ENCODE data around the gene CCNA2.
A peak's percentile ranks its signal among the peaks of the same experiment; 100 is the strongest.

CCNA2 gene

DNA sequence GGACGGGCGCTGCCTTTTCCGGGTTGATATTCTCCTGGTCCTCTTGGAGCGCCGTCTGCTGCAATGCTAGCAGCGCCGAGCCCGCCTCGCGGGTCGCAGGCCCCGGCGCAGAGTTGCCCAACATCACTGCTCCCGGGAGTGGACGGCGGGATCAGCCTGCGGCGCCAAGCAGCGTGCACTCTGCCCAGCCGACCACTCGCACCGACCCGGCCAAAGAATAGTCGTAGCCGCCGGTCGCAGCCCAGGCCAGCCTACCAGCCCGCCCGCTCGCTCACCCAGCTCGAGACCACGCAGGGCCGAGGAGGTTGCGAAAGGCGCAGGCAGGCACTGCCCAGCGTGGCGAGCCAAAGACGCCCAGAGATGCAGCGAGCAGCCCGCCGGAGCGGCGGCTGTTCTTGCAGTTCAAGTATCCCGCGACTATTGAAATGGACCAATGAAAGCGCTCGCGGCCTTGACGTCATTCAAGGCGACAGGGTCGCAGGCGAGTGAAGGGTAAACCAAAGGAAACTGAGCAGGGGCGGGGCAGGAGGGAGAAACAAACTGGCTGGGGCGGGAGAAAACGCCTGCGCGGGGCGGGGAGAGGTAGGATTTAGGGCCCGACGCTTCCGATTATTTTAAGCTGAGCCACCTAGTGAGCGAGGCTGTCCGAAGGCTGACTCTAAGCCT lies at the start of gene CCNA2:
Gene CCNA2 (minus strand): TSS at position 379 of the 666 bp plus-strand sequence. CDS start 255 bp downstream, at position 124.
- DNase-seq (ENCODE audit: low read depth in 1 of 2, low spot score in 1 of 2): peak; percentile 91 to 95

DNA sequence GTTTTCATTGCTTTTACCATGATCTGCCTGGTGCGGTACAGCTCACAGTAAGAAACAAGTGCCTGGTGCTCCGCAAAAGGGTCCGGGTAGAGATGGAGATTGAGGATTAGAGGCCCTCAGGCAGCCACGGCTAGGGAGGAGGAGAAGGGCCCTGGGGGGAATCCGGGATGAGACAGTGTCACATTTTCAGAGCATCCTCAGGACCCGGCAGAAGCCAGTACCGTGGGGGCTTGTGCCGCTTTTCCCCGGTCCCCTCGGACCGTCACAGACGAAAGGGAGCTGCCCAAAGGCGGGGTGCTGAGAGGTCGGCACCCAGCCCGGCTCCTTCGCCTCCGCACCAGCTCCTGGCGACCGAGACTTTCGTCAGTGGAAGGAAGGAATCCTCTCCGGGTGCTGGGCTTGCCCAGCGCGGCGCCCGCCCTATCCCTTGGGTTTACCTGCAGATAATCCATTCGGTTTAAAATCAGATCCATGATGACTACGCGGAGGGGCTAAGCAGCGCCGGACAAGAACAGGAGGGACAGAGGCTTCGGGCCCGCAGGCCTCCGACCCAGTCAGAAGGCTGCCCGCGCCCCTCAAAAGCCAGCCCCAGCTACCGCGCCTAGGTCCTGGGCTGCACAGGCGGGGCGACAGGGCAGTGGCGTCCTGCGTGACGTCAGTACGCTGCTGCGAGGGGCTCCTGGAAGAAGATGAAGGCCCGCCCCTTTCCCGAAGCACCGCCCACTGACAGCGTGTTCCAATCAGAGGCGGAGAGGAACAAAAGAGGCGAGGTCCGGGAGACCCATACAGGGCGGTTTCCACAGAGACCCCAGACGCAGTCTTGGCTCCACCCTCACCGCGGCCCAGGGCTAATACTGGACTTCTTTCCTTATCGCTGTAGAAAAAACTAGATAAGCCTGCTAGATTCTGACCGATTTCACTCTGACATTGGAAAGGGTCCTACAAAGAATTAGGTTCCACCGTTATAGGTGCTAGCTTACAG lies 46.4 kb upstream of the CCNA2 start, which contains the start of gene BBS7:
Gene BBS7 (minus strand): TSS at position 634 of the 982 bp plus-strand sequence. CDS start 161 bp downstream, at position 473.
- DNase-seq (ENCODE audit: low read depth in 1 of 2, low spot score in 1 of 2): peak; percentile 87 to 97

DNA sequence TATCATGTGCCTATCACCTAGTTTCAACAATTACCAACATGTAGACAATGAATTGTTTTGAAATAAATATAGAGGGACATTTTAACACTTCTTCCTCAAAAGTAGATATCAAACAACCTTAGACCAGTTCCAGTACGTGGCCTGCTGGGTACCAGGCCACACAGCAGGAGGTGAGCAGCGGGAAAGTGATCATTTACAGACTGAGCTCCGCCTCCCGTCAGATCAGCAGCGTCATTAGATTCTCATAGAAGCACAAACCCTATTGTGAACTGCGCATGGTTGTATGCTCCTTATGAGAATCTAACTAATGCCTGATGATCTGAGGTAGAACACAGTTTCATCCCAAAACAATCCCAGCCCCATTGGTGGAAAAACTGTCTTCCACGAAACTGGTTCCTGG lies 40.1 kb upstream of the CCNA2 start:
- no peak for DNase-seq (ENCODE audit: low read depth in 1 of 2, low spot score in 1 of 2)

DNA sequence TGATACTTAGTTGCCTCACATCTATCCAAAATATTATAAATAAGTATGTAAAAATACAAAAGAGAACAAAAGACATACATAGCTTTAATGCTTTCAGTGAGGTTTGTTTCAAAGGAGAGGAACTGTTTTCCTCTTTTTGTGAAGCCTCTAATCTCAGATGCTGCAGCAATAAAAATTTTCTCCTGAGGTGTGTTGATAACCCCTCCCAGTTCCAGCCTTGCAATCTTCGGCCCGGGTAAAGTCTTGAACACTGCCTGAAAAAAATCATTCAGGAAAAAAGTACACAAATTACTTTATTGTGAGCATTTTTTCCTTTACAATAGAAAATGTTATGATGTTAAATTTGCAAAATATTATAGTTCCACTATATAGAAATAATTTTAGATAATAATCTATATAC lies 37.7 kb upstream of the CCNA2 start:
- no peak for DNase-seq (ENCODE audit: low read depth in 1 of 2, low spot score in 1 of 2)

DNA sequence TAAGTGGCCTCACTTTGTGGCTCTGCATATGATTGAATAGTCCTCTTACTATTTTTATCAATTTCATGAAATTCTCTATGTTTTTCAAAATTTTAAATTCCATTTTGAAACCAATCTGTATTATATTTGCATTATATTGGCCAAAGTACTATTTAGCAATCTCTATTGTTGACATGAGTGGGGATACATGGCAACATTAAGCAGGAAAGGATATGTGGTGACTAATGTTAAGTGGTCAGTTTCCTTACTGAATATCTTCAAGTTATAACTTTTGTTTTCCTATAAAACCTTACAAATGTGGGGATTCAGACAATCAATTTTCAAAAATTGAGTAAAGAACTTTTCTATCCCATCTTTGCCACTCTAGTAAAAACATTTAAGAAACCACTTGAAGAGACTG lies 36.4 kb upstream of the CCNA2 start:
- DNase-seq (ENCODE audit: low read depth in 1 of 2, low spot score in 1 of 2): no peak

DNA sequence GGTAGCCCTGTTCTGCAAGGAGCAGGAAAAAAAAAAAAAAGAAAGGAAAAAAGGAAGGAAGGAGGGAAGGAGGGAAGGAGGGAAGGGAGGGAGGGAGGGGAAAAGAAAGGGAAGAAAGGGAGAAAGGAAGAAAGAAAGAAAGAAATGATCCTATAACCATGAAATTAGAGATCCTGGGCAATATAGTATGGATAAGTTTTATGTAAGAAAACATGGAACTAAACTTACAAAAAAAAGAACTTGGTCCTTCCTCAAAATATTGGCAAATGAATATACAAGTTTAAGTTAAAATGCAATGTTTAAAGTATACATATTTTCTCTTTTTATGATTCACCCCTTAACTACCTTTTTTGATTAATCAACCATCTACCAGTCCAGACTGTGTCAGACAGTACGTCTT lies 27.7 kb upstream of the CCNA2 start:
- DNase-seq (ENCODE audit: low read depth in 1 of 2, low spot score in 1 of 2): no peak

DNA sequence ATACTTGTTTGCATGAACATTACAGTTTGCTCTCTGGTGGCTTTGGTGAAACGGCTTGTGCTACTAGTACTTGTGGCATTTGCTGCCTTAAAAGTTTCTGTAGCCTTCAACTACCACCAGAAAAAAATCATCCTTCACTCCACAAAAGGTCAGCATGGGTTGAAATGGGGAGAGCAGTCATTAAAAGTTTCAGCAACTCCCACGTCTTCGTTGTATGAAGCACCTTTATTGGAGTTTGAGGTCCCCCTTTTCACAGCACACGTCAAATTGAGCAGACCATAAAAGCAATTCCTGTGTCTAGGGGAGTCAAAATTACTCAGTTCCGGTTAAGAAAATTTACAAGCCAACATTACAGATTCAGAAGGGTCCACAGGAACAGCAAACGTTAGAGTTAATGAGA lies 23.0 kb upstream of the CCNA2 start:
- DNase-seq (ENCODE audit: low read depth in 1 of 2, low spot score in 1 of 2): no peak

DNA sequence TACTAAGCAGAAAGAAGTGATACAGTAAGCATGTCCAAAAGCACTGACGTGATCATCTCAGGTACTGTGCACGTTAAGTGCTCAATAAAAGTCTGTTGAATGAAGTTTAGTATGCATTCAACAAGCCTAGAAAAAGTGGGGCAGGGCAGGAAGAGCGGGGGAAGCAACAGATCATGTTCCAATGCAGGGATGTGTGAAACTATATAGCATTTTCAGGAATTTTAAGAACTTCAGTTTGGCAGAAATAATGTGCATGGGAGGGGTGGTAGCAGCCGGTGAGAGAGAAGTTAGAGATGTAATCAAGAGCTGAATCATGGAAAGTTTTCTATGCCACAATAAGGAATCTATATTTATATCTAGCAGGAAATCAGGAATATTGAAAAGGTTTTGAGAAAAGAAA lies 19.2 kb upstream of the CCNA2 start:
- no peak for DNase-seq (ENCODE audit: low read depth in 1 of 2, low spot score in 1 of 2)

DNA sequence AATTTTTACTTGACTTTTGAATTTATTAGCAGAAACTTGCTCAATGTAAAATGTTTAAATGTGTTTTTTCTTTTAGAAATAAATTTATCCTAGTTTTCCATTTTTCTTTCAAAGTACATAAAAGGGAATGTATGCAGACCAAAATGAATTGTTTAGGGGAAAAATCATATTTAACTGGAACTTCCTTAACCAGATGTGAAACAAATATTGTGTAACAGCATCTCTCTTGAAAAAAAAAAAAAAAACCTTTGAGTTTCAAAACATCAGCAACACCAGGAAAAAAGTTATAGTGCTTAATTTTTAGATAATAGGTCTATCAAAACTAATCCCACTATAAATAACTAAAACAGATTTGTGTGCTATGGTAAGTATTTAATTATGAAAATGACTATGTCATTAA lies 14.5 kb upstream of the CCNA2 start:
- DNase-seq (ENCODE audit: low read depth in 1 of 2, low spot score in 1 of 2): no peak

DNA sequence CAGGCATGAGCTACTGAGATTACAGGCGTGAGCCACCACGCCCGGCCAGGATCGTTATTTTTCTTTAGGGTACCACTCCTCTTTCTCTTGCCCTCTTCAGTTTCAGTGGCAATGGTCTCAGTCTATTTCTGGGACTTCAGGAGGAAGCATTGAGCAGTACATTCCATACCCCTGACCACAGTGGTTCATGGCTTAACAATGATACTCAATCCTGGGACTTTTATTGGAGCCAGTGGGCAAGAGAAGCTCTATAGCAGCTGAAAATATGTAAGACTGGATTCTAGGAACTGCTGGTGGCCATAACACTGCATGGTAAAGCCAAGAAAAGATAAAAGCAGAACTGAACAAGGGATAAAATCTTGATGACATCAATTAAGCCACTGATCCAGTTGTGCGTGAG lies 5.8 kb upstream of the CCNA2 start:
- no peak for DNase-seq (ENCODE audit: low read depth in 1 of 2, low spot score in 1 of 2)

DNA sequence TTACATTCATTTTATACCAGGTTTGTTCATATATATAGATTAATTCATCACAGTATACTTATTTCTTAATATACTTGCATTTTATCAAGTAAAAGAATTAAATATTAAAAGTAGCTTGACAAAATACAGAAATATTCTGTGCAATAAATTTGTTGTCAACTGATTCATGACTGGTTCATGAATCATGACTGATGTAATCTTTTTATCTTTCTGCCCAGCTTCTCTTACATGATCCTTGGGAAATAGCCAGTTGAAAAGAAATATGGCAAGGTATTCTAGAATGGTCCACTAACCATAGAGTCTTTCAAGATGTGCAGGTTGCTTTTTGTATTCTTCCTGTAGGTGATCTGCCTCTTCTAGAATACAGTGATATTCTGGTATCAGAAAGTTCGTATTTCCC lies 4.2 kb upstream of the CCNA2 start:
- no peak for DNase-seq (ENCODE audit: low read depth in 1 of 2, low spot score in 1 of 2)

DNA sequence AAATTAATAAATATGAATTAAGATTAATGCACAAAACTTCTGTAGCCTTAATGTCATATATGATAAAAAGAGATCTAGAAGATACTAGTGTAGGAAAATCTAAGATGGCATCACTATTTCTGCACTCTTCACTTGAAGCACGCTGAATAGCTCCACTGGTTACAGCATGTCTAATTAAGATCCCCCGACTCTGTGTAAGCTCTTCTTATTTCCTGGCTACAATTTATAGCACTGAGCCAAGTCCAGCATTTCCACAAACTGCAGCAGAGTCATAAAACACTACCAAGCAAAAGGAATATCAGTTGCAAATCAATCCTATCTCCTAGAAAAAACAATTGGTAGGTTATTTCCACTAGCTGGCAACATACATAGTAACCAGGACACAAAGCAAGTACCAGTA lies 1.3 kb upstream of the CCNA2 start:
- no peak for DNase-seq (ENCODE audit: low read depth in 1 of 2, low spot score in 1 of 2)

DNA sequence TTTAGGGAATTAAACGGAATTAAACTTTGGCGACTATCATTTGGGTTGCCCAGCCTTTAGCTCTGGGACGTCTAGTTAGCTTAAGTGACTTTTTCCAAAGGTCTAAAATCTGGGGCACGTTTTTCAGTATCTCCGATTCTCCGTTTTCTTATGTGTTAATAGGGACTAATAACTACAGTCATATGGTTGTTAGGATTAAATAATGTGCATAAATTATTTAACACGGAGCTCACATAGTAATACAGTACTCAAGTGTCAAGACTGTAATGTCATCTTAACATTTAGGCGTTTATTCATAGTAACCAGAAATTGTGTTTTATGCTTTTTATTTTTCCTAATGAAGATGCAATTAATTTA lies 466 bp upstream of the CCNA2 start:
- DNase-seq (ENCODE audit: low read depth in 1 of 2, low spot score in 1 of 2): no peak

DNA sequence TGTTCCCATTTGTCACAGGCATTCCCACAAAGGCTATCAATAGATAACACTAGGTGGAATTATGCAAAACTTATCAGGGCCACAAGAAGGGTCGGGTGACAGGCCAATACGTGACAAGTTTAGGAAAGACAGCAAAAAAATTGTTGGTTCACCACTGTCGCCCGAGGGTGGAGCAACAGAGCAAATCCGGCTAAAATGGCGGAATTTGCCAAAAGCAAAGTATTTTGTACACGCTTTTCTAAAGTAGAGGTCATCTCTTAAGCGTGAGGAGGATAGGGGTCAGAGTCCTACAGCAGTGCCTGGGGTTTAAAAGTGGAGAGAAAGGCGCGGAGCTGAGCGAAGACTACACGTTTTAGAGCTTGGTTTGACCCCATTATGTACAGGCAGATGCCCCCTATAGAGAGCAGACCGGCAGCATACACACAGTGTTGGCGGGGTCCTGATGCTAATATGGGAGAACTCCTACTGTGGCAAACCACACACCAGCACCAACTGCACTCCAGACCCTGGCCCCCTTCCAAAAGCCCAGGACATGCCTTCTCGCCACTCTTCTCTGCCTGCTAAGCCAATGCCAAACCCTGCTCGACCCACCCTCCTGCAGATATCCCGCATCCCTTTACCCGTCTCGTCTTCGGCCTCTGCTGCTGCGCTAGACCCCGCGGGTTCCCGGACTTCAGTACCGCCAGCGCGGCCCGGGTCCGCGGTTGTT lies 733 bp downstream of the CCNA2 start:
- DNase-seq (ENCODE audit: low read depth in 1 of 2, low spot score in 1 of 2): peak; percentile 7

DNA sequence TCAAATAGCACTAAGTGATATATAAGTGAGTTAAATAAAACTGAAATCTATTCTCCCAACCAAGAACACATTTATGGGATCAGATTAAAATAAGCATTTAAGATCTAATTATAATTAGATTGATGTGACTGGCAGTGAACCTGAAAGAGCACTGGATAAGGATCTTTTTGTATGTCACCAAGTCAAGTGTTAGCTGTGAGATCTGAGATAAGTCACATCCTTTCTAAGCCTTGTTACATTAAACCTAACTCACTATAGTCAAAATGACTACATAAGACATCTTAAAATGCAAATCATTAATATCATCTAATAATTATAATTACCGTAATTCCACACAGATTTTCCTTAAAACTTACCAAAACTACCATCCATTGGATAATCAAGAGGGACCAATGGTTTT lies 1.6 kb downstream of the CCNA2 start:
- DNase-seq (ENCODE audit: low read depth in 1 of 2, low spot score in 1 of 2): no peak

DNA sequence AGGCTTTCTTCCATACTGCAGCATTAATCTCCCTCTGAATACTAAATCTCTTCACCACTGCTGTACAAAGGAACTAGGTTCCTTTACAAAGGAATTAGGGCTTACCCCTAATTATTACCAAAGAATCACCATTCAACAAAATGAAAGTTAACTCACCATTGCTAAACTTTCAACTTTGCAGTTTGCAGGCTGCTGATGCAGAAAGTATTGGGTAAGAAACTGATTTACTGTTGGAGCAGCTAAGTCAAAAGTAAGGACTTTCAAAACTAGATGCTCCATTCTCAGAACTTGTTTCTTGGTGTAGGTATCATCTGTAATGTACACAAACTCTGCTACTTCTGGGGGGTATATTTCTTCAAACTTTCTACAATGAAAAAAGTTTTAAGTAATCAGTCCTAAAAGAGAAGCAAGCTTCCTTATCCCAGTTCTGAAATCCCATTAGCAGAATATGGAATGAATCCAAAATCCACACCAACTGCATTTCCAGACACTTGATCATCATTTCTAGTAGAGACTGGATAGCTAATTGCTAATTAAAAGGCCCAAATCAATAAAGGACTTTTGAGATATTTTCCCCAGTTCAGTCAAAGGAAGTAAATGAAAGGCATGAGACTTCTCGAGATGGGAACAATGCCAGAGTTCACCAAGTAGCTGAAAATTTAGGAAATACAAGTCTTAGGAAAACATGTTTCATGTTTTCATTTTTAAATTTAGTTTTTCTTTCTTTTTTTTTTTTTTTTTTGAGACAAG lies 4.3 kb downstream of the CCNA2 start:
- no peak for DNase-seq (ENCODE audit: low read depth in 1 of 2, low spot score in 1 of 2)

DNA sequence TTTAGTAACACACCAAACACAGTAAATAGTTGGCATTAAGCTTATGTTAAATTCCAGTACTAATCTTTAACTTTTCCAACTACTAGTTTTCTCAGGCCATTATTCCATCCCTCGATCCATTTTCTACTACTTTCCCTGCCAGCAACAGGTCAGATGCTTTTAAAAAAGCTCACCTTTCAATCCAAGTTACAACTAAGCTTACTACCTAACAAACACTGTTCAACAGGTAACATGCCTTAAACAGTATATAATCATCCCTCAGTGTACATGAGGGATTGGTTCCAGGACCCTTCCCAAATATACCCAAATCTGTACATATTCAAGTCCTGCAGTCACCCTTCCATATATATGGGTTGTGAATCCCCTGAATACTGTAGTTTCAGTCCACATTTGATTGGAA lies 5.5 kb downstream of the CCNA2 start:
- DNase-seq (ENCODE audit: low read depth in 1 of 2, low spot score in 1 of 2): no peak

DNA sequence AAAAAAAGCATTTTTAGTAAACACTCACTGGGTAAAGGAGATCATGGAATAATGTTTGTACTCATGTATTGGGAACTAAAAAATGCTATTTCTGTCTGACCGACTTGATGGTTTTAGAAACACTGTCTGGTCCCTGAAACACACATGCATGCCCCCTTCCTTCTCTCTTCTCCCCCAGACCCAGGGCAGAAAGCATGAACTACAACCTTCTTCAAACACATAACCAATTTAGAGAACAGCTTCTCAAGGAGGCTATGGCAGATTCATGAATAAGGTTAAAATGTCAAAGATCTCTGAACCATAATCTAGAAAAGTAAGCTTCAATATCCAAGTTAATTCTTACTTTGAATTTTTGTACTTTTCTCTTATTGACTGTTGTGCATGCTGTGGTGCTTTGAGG lies 6.0 kb downstream of the CCNA2 start:
- DNase-seq (ENCODE audit: low read depth in 1 of 2, low spot score in 1 of 2): no peak

DNA sequence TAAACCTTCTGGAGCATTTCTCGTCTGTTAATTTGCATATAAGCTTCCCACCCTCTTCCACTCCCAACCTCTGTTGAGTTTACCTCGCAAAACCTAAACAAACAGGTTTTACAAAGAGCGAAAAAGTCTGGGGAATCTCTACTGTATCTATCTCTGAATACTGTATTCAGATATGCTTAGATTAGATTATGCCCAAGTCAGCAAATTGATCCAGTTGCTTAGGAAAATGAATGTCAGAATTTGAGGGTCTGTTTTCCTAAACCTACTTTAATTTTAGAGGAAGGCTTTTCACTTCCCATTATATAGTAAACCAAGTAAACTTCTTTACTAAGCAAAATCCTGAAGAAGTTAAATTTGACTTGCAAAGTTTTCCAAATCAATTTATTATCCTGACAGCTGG lies 6.7 kb downstream of the CCNA2 start:
- no peak for DNase-seq (ENCODE audit: low read depth in 1 of 2, low spot score in 1 of 2)

DNA sequence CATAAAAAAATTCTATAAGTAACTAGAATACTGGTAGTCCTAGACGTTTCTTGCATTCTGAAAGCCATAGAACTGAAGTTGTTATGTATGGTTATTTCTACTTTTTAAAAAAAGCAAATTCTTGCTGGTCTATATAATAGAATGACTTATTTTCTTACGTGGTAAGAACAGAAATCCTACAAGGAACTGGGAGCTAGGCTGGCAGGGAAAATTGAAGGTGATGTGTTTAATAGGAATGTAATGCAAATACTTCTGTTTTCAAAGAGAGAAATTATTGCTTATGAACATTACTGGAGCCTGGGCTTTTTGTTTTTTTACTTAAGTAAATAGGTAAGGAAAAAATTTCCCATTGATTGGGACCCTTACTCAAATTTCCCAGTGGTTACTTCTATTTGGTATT lies 8.9 kb downstream of the CCNA2 start:
- DNase-seq (ENCODE audit: low read depth in 1 of 2, low spot score in 1 of 2): no peak

DNA sequence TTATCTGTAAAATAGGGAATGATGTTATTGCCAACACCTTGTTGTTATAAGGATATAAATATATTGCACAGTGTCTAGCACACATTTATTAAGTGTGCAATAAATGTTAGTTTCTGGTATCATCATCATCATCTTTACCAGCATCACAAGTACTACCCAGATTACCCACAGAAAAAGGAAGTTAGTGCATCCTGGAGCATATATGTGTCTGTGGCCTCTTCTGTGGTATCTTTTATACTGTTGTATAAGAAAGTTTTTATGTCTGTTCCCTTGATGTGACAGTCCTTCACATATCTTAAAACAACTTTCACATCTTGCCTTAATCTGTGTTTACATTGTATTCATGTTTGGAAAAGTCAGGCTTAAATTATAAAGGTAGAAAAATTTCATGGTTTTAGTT lies 12.6 kb downstream of the CCNA2 start:
- DNase-seq (ENCODE audit: low read depth in 1 of 2, low spot score in 1 of 2): no peak

Measured in activated CD4-positive, alpha-beta T cell treated with anti-CD3 and anti-CD28 coated beads, Interleukin-2, amount 50 U/mL, for 24 hours (primary cell).